Measurements from ENCODE around the gene GRXCR2. TPM values are rescaled to one million over a fixed set of nuclear protein-coding genes. Genes with fewer than 3 reads are reported as not detected.

GRXCR2 gene
- total RNA-seq, 1 donor from 2014 or later: not detected

DNA sequence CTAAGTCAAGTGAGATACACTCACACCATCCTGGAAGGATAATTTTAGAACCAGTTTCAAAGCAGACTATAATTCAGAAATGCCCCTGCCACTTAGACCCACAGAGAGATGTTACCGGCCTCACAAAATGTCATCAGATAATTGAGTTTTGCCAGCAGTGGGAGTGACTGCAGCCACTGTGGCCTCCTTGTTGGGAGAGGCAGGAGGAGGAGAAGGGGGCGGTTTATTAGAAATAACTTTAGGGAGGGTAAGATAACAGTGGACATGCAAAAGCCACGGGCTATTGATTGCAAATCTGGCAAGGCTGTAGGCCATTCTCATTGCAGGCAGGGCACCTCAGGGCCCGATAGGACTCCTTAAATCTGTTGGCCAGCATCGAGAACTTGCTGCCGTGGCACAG lies 13.4 kb downstream of the GRXCR2 start:
- Histone ChIP-seq H3K27ac (ENCODE audit: low read depth, low read length) (no peak overlapping the region), H3K4me1 (ENCODE audit: control insufficient read depth in 3 of 3, insufficient read depth in 3 of 3, low read length in 3 of 3) (peaks cover 11 to 12% (median 11%) of the 10 kb centered on the region in 3 donors), H3K9ac (ENCODE audit: low read depth in 1 of 3, low read length in 3 of 3) (no peak overlapping the region), H3K36me3 (ENCODE audit: control insufficient read depth in 3 of 3, insufficient read depth in 3 of 3, low read length in 3 of 3) (no peaks in the 10 kb centered on the region), H3K4me3 (ENCODE audit: low read length in 3 of 3) (no peak overlapping the region), H3K27me3 (ENCODE audit: control insufficient read depth in 3 of 3, insufficient read depth in 3 of 3, low read length in 3 of 3) (no peaks in the 10 kb centered on the region), H3K9me3 (ENCODE audit: control insufficient read depth in 3 of 3, low read length in 3 of 3) (no peaks in the 10 kb centered on the region)

- Histone ChIP-seq H3K4me1 (ENCODE audit: control insufficient read depth in 3 of 3, insufficient read depth in 3 of 3, low read length in 3 of 3) (peaks cover 11 to 12% (median 11%) of the 10 kb centered on the region in 3 donors), H3K9me3 (ENCODE audit: control insufficient read depth in 3 of 3, low read length in 3 of 3) (no peaks in the 10 kb centered on the region), H3K36me3 (ENCODE audit: control insufficient read depth in 3 of 3, insufficient read depth in 3 of 3, low read length in 3 of 3) (no peaks in the 10 kb centered on the region), H3K27ac (ENCODE audit: low read depth, low read length) (no peak overlapping the region), H3K4me3 (ENCODE audit: low read length in 3 of 3) (no peak overlapping the region), H3K27me3 (ENCODE audit: control insufficient read depth in 3 of 3, insufficient read depth in 3 of 3, low read length in 3 of 3) (no peaks in the 10 kb centered on the region), H3K9ac (ENCODE audit: low read depth in 1 of 3, low read length in 3 of 3) (no peak overlapping the region)
These were observed 13.9 kb downstream of the GRXCR2 start for GRCh38 chr5:145858959-145859358.

DNA sequence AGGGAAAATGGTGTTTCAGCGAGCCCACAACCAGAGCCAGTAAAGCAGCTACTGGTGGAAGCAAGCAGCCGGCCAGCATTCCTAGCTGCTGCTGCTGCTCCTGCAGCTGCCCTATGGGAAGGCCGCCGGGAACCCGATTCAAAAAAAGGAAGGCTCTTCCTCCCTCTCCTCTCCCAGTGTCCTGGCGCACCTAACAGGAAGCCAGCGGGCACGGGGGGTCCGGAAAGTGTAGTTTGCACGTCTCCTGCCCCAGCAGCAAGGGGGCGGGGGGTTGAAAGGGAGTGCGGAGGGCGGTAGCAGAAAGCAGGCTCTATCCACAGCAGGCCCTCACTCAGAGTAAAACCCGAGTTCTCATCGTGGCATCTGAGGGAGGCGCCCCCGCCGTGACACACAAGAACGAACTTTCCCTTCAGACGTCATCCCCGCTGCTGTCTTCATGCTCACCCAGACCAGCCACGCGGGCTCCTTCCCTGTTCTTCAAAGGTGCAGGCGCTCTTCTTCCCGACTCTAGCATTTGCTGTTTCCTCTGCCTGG lies 16.5 kb downstream of the GRXCR2 start:
- Histone ChIP-seq H3K27me3 (ENCODE audit: control insufficient read depth in 3 of 3, insufficient read depth in 3 of 3, low read length in 3 of 3) (no peaks in the 10 kb centered on the region), H3K4me1 (ENCODE audit: control insufficient read depth in 3 of 3, insufficient read depth in 3 of 3, low read length in 3 of 3) (peaks cover 11 to 12% (median 11%) of the 10 kb centered on the region in 3 donors), H3K9ac (ENCODE audit: low read depth in 1 of 3, low read length in 3 of 3) (peak overlapping the region; percentile 69 to 77 (median 75)), H3K36me3 (ENCODE audit: control insufficient read depth in 3 of 3, insufficient read depth in 3 of 3, low read length in 3 of 3) (no peaks in the 10 kb centered on the region), H3K4me3 (ENCODE audit: low read length in 3 of 3) (peak overlapping the region; percentile 54 to 76 (median 71)), H3K9me3 (ENCODE audit: control insufficient read depth in 3 of 3, low read length in 3 of 3) (no peaks in the 10 kb centered on the region), H3K27ac (ENCODE audit: low read depth, low read length) (peak overlapping the region; percentile 17)

- Histone ChIP-seq H3K36me3 (ENCODE audit: control insufficient read depth in 3 of 3, insufficient read depth in 3 of 3, low read length in 3 of 3) (no peaks in the 10 kb centered on the region), H3K9ac (ENCODE audit: low read depth in 1 of 3, low read length in 3 of 3) (peak overlapping the region; percentile 69 to 77 (median 75)), H3K4me3 (ENCODE audit: low read length in 3 of 3) (peak overlapping the region; percentile 54 to 76 (median 71)), H3K9me3 (ENCODE audit: control insufficient read depth in 3 of 3, low read length in 3 of 3) (no peaks in the 10 kb centered on the region), H3K27ac (ENCODE audit: low read depth, low read length) (peak overlapping the region; percentile 17), H3K27me3 (ENCODE audit: control insufficient read depth in 3 of 3, insufficient read depth in 3 of 3, low read length in 3 of 3) (no peaks in the 10 kb centered on the region), H3K4me1 (ENCODE audit: control insufficient read depth in 3 of 3, insufficient read depth in 3 of 3, low read length in 3 of 3) (peaks cover 11 to 12% (median 11%) of the 10 kb centered on the region in 3 donors)
These were observed 17.0 kb downstream of the GRXCR2 start for GRCh38 chr5:145855763-145856267.

GRCh38 chr5:145854651-145855258 lies 18.1 kb downstream of the GRXCR2 start:
- Histone ChIP-seq H3K9me3 (ENCODE audit: control insufficient read depth in 3 of 3, low read length in 3 of 3) (no peaks in the 10 kb centered on the region), H3K27me3 (ENCODE audit: control insufficient read depth in 3 of 3, insufficient read depth in 3 of 3, low read length in 3 of 3) (no peaks in the 10 kb centered on the region), H3K36me3 (ENCODE audit: control insufficient read depth in 3 of 3, insufficient read depth in 3 of 3, low read length in 3 of 3) (no peaks in the 10 kb centered on the region), H3K27ac (ENCODE audit: low read depth, low read length) (no peak overlapping the region), H3K4me3 (ENCODE audit: low read length in 3 of 3) (no peak overlapping the region), H3K9ac (ENCODE audit: low read depth in 1 of 3, low read length in 3 of 3) (no peak overlapping the region), H3K4me1 (ENCODE audit: control insufficient read depth in 3 of 3, insufficient read depth in 3 of 3, low read length in 3 of 3) (peaks cover 11 to 12% (median 11%) of the 10 kb centered on the region in 3 donors)

DNA sequence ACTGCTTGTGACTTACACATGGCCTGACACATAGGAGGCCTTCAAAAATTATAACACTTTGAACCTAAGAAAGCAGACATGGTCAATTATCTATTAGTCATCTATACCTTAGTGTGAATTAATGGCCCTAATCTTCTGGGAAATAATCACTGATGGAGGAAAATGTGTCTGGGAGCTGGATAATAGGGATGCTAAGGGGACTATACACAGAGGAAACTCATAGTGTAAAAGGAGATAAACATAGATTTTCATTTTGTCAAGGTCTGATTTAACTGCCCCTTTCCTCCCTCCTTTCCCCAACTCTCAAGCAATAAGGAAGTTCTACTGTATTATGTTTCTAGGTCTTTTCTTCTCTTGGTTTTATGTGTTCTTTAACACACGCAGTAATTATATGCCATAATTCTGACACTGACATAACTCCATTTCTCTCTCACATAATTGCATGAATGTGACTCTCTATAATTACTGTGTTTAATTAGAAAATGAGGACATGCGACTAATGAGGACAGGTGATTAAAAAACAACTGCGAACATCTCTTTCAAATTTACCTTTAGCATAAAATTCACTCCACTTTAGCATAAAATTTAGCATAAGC lies 18.9 kb downstream of the GRXCR2 start:
- no peak overlapping the region for H3K27ac ChIP-seq (ENCODE audit: low read depth, low read length)
- no peaks in the 10 kb centered on the region for H3K27me3 ChIP-seq (ENCODE audit: control insufficient read depth in 3 of 3, insufficient read depth in 3 of 3, low read length in 3 of 3)
- no peak overlapping the region for H3K9ac ChIP-seq (ENCODE audit: low read depth in 1 of 3, low read length in 3 of 3)
- no peak overlapping the region for H3K4me3 ChIP-seq (ENCODE audit: low read length in 3 of 3)
- H3K36me3 ChIP-seq (ENCODE audit: control insufficient read depth in 3 of 3, insufficient read depth in 3 of 3, low read length in 3 of 3): no peaks in the 10 kb centered on the region
- peaks cover 11 to 12% (median 11%) of the 10 kb centered on the region in 3 donors for H3K4me1 ChIP-seq (ENCODE audit: control insufficient read depth in 3 of 3, insufficient read depth in 3 of 3, low read length in 3 of 3)
- H3K9me3 ChIP-seq (ENCODE audit: control insufficient read depth in 3 of 3, low read length in 3 of 3): no peaks in the 10 kb centered on the region

DNA sequence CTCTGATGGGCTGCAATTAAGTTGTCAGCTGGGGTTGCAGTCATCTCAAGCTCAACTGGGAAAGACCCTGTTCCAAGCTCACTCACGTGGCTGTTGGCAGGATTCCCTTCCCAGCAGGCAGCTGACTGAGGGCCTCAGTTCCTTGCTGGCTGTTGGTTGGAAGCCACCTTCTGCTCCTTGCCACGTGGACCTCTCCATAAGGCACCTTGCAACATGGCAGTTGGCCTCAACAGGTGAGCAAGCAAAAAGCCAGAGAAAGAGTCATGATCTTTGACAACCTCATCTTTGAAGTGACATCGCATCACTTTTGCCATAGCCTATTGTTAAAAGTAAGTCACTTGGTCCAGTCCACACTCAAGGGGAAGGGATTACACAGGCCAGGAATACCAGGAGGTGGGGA lies 19.8 kb downstream of the GRXCR2 start:
- Histone ChIP-seq H3K9ac (ENCODE audit: low read depth in 1 of 3, low read length in 3 of 3) (no peak overlapping the region), H3K4me1 (ENCODE audit: control insufficient read depth in 3 of 3, insufficient read depth in 3 of 3, low read length in 3 of 3) (peaks cover 11 to 12% (median 11%) of the 10 kb centered on the region in 3 donors), H3K27me3 (ENCODE audit: control insufficient read depth in 3 of 3, insufficient read depth in 3 of 3, low read length in 3 of 3) (no peaks in the 10 kb centered on the region), H3K9me3 (ENCODE audit: control insufficient read depth in 3 of 3, low read length in 3 of 3) (no peaks in the 10 kb centered on the region), H3K36me3 (ENCODE audit: control insufficient read depth in 3 of 3, insufficient read depth in 3 of 3, low read length in 3 of 3) (no peaks in the 10 kb centered on the region), H3K27ac (ENCODE audit: low read depth, low read length) (no peak overlapping the region), H3K4me3 (ENCODE audit: low read length in 3 of 3) (no peak overlapping the region)

DNA sequence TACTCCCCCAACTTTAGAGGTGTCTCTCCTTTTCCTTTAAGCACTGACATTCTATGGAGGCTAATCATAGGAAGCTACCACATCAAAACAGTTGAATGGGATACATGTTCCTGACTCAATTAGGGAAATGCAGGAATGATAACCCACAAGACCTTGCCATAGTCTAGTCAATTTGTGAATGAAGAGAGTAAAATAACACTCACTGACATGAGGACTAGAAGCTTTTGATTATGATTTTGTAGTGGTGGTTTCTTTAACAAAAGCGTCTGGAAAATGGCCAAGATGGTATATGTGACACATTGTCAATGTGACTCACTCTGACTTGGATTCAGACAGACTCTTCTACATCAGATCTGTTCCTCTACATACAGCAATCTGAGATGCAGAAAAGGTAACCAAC lies 24.0 kb downstream of the GRXCR2 start:
- Histone ChIP-seq H3K4me1 (ENCODE audit: control insufficient read depth in 3 of 3, insufficient read depth in 3 of 3, low read length in 3 of 3) (no peaks in the 10 kb centered on the region), H3K27ac (ENCODE audit: low read depth, low read length) (no peak overlapping the region), H3K4me3 (ENCODE audit: low read length in 3 of 3) (no peak overlapping the region), H3K27me3 (ENCODE audit: control insufficient read depth in 3 of 3, insufficient read depth in 3 of 3, low read length in 3 of 3) (no peaks in the 10 kb centered on the region), H3K9ac (ENCODE audit: low read depth in 1 of 3, low read length in 3 of 3) (no peak overlapping the region), H3K9me3 (ENCODE audit: control insufficient read depth in 3 of 3, low read length in 3 of 3) (no peaks in the 10 kb centered on the region), H3K36me3 (ENCODE audit: control insufficient read depth in 3 of 3, insufficient read depth in 3 of 3, low read length in 3 of 3) (no peaks in the 10 kb centered on the region)

DNA sequence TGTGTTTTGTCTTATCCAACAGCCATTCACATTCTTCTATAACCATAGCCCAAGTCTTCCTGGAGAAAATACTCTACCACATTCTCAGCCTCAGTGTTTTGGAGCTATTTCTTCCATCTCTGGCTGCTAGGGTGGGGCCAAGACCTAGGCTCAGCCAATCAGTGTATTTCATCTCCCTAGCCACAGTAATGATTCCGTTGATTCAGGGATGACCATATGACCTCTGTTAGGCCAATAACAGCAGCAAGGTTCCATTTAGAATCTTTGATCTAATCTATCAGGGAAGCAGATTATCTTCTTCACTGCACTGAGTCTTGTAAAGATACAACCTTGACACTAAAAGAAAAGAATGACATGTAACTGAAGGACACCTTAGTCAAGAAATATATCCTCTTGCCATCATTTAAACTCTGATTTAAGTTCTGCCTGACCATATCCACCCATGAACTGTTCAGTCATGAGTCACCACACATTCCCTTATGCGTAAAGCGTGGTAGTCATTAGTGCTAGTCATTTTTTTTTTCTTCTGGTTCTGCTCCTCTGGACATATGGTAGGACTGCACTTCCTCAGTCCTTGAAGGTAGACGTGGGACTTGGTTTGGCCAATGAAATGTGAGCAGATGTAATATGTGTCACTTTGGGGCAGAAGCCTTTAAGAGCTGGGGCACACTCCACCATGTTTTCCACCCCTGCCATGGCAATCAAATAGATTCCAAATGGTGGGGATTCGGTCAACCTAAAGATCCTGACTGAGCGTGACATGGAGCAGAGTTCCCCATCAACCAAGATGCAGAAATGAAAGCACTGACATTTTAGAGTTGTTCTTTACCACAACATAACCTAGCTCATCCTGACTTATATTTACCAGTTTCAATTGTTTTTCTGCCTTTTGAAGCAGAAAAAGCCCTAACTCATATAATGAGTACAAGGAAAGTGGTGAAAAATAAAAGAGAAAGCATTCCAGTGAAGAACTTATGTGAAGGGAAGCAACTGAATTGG lies 25.0 kb downstream of the GRXCR2 start:
- H3K27me3 ChIP-seq (ENCODE audit: control insufficient read depth in 3 of 3, insufficient read depth in 3 of 3, low read length in 3 of 3): no peaks in the 10 kb centered on the region
- no peak overlapping the region for H3K9ac ChIP-seq (ENCODE audit: low read depth in 1 of 3, low read length in 3 of 3)
- H3K9me3 ChIP-seq (ENCODE audit: control insufficient read depth in 3 of 3, low read length in 3 of 3): no peaks in the 10 kb centered on the region
- H3K36me3 ChIP-seq (ENCODE audit: control insufficient read depth in 3 of 3, insufficient read depth in 3 of 3, low read length in 3 of 3): no peaks in the 10 kb centered on the region
- no peak overlapping the region for H3K27ac ChIP-seq (ENCODE audit: low read depth, low read length)
- H3K4me3 ChIP-seq (ENCODE audit: low read length in 3 of 3): no peak overlapping the region
- no peaks in the 10 kb centered on the region for H3K4me1 ChIP-seq (ENCODE audit: control insufficient read depth in 3 of 3, insufficient read depth in 3 of 3, low read length in 3 of 3)
